BJ (cell line): ENCODE results near the gene FAM81A. TPM values are rescaled to one million over a fixed set of nuclear protein-coding genes. Genes with fewer than 3 reads are reported as not detected.
"Not testable (repeated sequence)": the region's sequence is repeated elsewhere in the genome, so short reads cannot be mapped to it uniquely, and the experiment has no call there.

Experiments
- CTCF ChIA-PET: fragments of 350-600 bp; formaldehyde crosslinking; extraction: SDS; loops from one replicate; lab custom pipeline; 2021; ENCODE audit warnings: antibody characterized with exemption, inconsistent platforms; lab: Yijun Ruan, JAX
- POLR2A ChIA-PET: fragments of 300-600 bp; sonication (Branson Sonifier 250); formaldehyde crosslinking; extraction: SDS; loops from one replicate; lab custom pipeline; 2021; ENCODE audit warnings: antibody characterized with exemption; lab: Charles Lee
- DNase-seq: peaks from one replicate; pipeline ENCODE4 v3.0.0-alpha.2; 2011; ENCODE audit warnings: low read depth
- H3K27me3 ChIP-seq: 2 replicates; pipeline ENCODE4 v1.6.0; 2011; ENCODE audit warnings: low read length; ENCODE audit not compliant: control insufficient read depth, insufficient read depth
- H3K36me3 ChIP-seq: 2 replicates; pipeline ENCODE4 v1.5.1; 2011; ENCODE audit warnings: low read length; ENCODE audit not compliant: control insufficient read depth, insufficient read depth
- H3K4me3 ChIP-seq: 2 replicates; pipeline ENCODE4 v1.5.1; 2011; ENCODE audit warnings: low read depth, mild to moderate bottlenecking, control low read depth, low read length
- CTCF ChIP-seq: IDR thresholded peaks from 2 replicates; pipeline ENCODE4 v1.5.1; 2011; ENCODE audit warnings: low read depth, mild to moderate bottlenecking, control low read depth, inconsistent platforms, low read length, moderate library complexity; ENCODE audit not compliant: insufficient read depth
- polyA plus RNA-seq: library from polyadenylated mRNA; depleted of rRNA; stranded (reverse); fragments of >200 nt; gene quantifications from 2 replicates; pipeline ENCODE4 v1.2.3, GENCODE V29; 2011

FAM81A gene
- polyA plus RNA-seq, 1 experiment = not detected

- ChIA-PET POLR2A (no interaction called here), CTCF (interaction anchor here (1.4 kb wide), 1 partner anchor 14 kb away, joined by 3 read pairs; no protein-coding TSS in a partner anchor)
- peaks cover 9% of the 10 kb centered on the region for H3K27me3 ChIP-seq
- no peaks in the 10 kb centered on the region for H3K36me3 ChIP-seq
- no peak for TF ChIP-seq CTCF
- H3K4me3 ChIP-seq = no peak overlapping the region
- DNase-seq = no peak
Measured at GRCh38 chr15:59424616-59425015, 13.4 kb upstream of the FAM81A start.

GRCh38 chr15:59428898-59429297, 9.1 kb upstream of the FAM81A start:
- H3K4me3 ChIP-seq, H3K36me3 ChIP-seq, DNase-seq, H3K27me3 ChIP-seq, POLR2A ChIA-PET: not testable (repeated sequence)
- CTCF ChIA-PET = interaction anchor here (0.9 kb wide), 1 partner anchor 10 kb away, joined by 3 read pairs; no protein-coding TSS in a partner anchor

- no peak for TF ChIP-seq CTCF
- ChIA-PET CTCF (no interaction called here), POLR2A (no interaction called here)
- Histone ChIP-seq H3K36me3 (no peaks in the 10 kb centered on the region), H3K27me3 (peaks cover 10% of the 10 kb centered on the region), H3K4me3 (no peak overlapping the region)
- DNase-seq = no peak
Measured at GRCh38 chr15:59432389-59432788, 5.6 kb upstream of the FAM81A start.

- CTCF ChIA-PET = interaction anchor here (0.9 to 1.5 kb wide), 2 partner anchors 14 to 22 kb away, joined by 5 read pairs; no protein-coding TSS in a partner anchor
- no peak for DNase-seq
- no peaks in the 10 kb centered on the region for H3K36me3 ChIP-seq
- no peak overlapping the region for H3K4me3 ChIP-seq
- H3K27me3 ChIP-seq = peaks cover 15% of the 10 kb centered on the region
- POLR2A ChIA-PET = no interaction called here
- TF ChIP-seq CTCF = no peak
Measured at GRCh38 chr15:59434481-59434880, 3.5 kb upstream of the FAM81A start.

DNA sequence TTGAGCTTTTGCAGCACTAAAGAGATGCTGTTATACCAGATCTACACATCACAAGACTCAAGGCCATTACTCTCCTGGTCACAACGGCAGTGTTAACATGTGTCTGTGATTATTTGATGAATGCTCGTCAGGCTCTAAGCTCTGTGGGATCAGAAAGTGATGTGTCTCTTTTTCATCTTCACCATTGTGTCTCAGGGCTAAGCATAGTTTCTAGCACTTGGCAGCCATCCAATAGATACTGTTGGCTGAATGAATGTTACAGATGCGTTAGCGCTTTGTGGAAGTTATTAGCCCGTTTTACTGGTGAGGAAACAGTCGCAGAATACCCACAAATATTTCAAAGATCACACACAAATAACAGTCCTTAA, 1.2 kb upstream of the FAM81A start:
- H3K27me3 ChIP-seq = peaks cover 17% of the 10 kb centered on the region
- TF ChIP-seq CTCF = no peak
- no peaks in the 10 kb centered on the region for H3K36me3 ChIP-seq
- DNase-seq = no peak
- no peak overlapping the region for H3K4me3 ChIP-seq
- ChIA-PET POLR2A (no interaction called here), CTCF (interaction anchor here (0.6 kb wide), 1 partner anchor 92 kb away, joined by 6 read pairs; no protein-coding TSS in a partner anchor)
